Measurements from ENCODE around the gene PLXNC1.
"Not testable (repeated sequence)": the region's sequence is repeated elsewhere in the genome, so short reads cannot be mapped to it uniquely, and the experiment has no call there.

The PLXNC1 gene

DNA sequence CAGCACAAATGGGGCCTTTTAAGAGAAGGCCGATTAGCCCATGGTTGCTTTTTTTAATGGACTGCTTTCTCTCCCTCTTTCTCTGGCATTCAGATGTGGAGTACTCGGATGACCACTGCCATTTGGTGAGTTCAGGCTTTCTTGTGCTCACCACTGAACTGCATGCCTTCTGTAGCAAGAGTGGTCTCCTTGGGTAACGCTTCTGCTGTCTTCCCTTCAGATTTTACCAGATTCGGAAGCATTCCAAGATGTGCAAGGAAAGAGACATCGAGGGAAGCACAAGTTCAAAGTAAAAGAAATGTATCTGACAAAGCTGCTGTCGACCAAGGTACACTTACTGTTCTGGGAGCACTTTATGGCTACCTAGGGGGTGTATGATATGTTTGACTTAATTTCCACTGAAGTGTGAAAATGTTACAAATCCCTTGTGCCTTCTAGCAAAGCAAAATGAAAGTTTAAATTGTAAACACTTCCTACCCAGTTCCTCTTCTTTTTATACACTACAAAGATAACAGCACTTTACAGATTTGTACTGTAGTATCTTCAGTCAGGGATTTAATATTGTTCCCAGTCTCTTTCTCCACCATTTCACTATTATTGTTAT, 148.8 kb downstream of the PLXNC1 start:
- intact Hi-C loops (cut with DNase I) = no loop called here

DNA sequence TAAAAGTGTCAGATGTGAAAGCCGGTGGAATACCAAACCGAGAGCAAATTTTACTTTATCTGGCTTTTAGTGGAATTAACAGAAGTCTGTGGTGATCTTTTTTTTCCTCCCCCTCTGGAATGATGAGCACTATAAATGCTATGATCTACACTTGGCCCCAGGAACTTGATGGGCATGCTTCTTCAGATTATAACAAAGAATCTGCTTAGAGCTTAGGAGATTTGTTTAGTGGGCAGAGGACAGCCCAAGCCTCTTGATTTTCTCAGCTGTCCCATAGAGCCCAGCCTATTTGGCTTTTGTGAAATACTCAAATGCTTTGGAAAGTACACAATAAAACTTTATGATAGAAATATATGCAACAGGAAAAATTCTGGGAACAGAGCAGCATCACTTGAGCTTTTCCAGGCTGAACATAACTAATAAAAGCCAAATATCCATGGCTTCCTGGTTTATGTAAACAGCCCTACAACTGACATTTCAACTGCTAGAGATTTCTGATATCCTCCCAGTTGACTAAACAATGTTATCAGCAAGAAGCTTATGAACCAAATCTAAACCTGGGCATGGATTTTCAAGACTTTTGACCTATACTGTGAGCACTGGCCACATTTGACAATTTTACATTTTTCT, 149.6 kb downstream of the PLXNC1 start:
- no peak for DNase-seq
- intact Hi-C loops (cut with DNase I) = no loop called here

More for the DNA sequence above, 148.8 kb downstream of the PLXNC1 start:
- no peak for DNase-seq

DNA sequence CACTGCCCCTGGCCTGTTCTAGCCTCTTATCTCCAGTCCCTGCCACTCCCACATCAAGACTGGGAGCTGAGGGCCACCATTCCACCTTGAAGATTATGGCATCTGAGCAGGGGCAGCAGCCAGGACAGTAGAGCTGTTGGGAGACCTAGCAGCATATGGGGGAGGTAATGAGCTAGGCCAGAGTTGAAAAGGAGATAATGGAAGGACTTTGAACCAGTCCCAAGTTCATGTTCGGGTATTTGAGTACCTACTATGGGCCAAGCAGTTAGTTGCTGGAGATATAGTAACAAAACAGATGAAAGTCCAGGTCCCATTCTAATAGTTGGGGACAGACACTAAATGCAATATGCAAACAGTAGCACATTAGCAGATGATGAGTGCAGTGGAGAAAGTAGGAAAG, 151.5 kb downstream of the PLXNC1 start:
- intact Hi-C loops (cut with DNase I) = no loop called here
- DNase-seq = no peak

DNA sequence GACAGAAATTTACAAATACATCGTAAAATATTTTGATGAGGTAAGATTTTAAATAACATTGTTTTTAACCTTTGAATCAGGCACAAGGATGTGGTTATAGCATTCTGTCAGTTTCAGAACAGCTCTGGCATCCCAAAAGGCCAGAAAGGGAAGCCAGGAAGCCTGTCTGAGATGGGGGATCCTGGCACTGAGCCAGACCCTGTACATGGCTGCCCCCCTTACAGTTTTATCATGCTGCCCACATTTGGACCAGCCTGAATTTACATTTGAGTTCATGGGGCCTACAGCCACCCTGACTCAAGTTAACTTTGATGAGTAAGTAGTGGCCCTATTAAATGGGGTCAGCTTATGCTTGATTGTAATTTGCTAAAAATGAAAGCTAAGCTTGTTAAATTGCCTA, 155.6 kb downstream of the PLXNC1 start:
- intact Hi-C loops (cut with DNase I) = no loop called here
- DNase-seq = no peak

DNA sequence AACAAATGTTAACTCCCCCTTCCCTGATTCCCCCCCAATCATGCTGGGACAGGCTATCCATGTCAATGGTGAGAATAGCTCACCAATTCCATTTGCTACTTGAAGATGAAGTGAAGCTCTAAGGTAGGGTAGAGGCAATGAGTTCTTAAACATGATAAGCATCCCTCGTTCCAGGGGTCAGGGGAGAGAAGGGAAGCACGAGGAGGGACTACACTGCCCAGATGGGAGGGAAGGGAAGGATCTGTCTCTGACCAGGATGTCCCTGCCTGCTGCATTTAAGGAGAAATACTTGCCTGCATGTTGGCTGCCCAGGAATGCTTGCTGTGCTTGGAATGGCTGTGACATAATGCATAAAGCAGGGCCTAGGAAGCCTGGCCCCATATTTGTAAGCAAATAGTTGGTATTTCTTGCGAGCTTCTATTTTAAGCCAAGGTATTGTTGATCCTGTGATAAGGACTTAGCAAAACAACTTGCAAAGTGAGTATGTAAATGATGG, 156.2 kb downstream of the PLXNC1 start:
- intact Hi-C loops (cut with DNase I) = no loop called here
- DNase-seq = no peak

DNA sequence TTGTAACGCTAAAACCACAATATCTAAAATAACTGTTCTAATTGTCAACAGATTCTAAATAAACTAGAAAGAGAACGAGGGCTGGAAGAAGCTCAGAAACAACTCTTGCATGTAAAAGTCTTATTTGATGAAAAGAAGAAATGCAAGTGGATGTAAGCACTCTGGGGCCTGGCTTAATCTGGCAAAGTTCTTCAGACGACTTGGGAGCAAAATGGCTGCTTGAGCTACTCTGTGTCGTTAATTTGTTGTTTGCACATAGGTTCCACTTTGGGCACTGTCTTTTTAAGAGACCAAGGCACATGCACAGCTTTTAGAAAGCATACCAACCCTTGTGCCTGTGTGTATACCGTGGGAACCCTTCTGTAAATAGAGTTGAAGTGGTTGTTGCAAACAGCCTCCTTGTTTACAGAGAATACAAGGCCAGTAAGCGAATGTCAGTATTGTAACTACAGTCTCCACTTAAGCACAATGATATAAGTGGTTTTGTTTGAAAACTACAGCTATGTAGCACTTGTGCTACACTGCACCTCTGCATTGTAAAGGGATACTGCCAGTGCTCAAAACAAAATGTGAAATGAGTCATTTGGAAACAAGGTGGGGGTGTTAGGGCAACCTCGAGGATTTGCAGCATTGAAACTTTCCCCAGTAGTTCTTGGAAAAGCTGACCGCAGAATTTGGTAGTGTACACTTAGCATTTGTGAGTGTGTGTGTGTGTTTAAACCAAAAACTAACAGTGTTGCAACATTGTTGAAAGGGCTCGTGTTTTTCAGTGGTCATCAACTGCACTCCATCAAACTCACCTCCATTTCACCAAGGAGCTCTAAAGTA, 157.0 kb downstream of the PLXNC1 start:
- intact Hi-C loops (cut with DNase I) = no loop called here
- no peak for DNase-seq

DNA sequence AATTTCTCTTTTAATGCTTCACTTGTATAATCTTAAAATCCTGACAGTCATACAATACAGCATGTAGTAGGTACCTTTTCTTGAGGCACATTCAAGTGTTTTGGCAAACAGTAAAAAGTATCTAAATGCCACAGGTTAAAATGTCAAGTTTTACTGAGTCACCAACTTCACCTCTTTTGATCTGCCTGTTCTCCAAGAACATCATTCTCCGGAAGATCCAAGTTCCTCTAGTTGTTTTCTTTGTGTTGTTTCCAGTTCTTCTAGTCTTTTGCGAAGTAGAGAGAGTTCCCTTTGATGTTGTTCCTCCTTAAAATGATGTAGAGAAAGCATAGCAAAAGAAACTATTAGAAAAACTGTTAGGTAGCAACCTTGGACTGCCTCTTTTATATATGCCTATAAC, 160.2 kb downstream of the PLXNC1 start:
- no peak for DNase-seq
- intact Hi-C loops (cut with DNase I) = no loop called here

DNA sequence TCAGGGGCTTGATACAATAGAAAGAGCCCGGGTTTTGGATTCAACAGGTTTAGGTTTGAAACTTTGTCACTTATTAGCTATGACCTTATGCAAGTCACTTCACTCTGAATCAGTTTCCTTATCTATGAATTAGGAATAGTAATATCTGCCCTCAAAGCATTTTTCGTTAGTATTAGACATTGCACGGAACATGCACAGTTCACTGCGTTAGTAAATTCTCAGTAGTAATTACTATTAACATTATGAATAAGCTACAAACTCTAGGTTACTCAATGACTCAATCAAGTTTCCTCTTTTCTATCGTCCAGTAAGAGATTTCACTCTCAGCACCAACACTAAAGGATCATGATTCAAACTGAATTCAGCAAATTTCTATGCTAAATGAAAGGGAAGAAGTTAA, 161.0 kb downstream of the PLXNC1 start:
- DNase-seq = no peak
- intact Hi-C loops (cut with DNase I) = no loop called here

DNA sequence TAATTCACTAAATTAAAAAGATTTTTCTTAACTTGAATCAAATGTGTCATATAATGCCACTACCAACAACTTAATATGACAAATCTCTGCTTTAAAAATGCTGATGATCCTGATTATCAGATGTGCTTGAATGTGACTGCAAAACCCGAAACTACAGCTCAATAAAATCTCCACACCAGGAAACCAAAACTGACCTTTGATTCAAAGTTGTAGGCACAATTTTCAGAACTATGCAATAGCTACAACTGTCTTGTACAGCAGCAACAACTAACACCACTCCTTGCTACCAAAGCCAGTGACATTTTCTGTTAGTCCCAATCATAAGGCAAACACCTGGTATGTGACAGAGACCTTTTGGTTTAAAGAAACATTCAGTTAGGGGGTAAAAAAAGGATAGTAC, 164.0 kb downstream of the PLXNC1 start:
- intact Hi-C loops (cut with DNase I) = no loop called here
- DNase-seq = no peak

DNA sequence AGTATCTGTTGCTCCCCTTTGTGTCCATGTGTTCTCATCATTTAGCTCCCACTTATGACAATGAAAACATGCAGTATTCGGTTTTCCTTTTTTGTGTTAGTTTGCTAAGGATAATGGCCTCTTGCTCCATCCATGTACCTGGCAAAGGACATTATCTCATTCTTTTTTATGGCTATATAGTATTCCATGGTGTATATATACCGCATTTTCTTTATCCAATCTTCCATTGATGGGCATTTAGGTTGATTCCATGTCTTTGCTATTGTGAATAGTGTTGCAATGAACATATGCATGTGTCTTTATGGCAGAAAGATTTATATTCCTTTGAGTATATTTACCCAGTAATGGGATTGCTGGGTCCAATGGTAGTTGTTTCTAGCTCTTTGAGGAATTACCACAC, 168.2 kb downstream of the PLXNC1 start:
- DNase-seq; intact Hi-C loops (cut with DNase I): not testable (repeated sequence)

DNA sequence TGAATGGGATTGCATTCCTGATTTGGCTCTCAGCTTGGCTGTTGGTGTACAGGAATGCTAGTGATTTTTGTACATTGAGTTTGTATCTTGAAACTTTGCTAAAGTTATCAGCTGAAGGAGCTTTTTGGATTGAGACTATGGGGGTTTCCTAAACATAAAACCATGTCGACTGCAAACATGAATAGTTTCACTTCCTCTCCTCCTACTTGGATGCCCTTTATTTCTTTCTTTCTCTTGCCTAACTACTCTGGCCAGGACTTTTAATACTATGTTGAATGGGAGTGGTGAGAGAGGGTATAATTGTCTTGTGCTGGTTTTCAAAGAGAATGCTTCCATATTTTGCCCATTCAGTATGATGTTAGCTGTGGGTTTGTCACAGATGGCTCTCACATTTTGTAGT, 169.8 kb downstream of the PLXNC1 start:
- no peak for DNase-seq
- intact Hi-C loops (cut with DNase I) = no loop called here

DNA sequence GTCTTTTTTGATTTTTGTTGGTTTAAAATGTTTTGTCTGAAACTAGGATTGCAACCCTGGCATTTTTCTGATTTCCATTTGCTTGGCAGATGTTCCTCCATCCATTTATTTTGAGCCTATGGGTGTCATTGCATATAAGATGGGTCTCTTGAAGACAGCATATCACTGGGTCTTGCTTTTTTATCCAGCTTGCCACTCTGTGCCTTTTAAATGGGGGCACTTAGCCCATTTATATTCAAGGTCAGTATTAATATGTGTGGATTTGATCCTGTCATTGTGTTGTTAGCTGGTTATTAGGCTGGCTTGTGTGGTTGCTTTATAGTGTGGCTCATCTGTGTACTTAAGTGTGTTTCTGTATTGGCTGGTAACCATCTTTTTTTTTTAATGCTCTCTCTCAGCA, 171.7 kb downstream of the PLXNC1 start:
- no peak for DNase-seq
- intact Hi-C loops (cut with DNase I) = no loop called here

DNA sequence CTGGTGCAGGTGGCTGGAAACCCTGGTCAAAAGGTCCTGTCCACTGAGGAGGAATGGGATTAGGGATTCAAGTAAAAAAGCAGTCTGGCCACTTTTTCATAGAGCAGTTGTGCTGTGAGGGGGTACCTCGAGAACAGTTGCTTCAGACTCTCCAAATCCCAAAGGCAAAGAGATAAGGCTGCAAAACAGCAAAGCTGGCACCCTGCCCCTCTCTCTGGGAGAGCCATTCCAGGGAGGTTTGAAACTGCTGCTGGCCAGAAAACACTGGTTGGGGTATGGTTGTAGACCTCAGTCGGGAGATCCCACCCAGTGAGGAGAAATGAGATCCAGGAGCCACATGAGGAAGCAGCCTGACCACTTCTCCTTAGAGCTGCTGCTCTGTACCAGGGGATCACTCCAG, 174.0 kb downstream of the PLXNC1 start:
- intact Hi-C loops (cut with DNase I) = no loop called here
- DNase-seq = no peak

DNA sequence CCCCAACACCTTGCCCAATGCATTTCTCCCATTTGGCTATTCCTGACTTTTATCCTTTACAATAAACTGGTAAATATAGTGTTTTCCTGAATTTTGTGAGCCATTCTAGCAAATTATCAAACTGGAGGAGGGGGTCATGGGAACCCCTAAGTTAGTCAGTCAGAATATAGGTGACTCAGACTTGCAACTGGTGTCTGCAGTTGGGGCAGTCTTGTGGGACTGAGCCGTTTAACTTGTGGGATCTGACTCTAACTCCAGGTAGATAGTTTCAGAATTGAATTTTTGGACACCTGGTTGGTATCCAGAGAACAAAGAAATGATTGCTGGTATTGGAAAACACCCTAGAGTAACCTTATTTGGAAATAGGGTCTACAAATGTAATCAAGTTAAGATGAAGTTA, 177.9 kb downstream of the PLXNC1 start:
- intact Hi-C loops (cut with DNase I) = no loop called here
- DNase-seq = no peak

DNA sequence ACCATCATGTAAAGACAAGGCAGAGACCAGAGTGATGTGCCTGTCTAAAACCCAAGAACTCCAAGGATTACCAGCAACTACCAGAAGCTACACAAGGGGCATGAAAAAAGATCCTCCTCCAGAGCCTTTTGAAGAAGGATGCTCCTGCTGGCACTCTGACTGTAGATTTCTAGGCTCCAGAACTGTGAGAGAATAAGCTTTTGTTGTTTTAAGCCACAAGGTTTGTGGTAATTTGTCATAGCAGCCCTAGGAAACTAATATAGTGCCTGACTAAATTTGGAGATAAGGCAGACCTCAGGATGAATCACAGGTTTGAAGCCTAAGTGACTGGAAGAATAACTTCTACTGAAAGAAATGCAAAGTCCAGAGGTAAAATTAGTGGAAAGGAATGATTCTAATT, 178.3 kb downstream of the PLXNC1 start:
- DNase-seq = no peak
- intact Hi-C loops (cut with DNase I) = no loop called here

DNA sequence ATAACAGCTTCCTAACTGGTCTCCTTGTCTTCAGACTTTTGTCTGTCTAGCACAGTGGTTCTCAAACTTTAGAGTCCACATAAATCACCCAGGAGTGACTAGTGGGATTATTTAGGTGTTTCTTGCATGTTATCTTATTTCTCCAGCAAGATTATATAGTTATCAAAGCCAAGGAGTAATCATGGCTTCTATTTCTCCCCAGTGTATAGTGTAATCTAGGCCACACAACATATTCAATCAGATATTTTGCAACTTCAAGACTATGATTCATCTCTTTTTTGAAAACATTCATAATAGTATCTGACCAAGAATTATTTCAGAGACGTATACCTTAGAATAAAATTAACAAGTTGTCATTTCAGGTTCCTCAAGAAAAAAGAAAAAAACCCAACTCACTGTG, 179.4 kb downstream of the PLXNC1 start:
- DNase-seq = no peak
- intact Hi-C loops (cut with DNase I) = no loop called here

DNA sequence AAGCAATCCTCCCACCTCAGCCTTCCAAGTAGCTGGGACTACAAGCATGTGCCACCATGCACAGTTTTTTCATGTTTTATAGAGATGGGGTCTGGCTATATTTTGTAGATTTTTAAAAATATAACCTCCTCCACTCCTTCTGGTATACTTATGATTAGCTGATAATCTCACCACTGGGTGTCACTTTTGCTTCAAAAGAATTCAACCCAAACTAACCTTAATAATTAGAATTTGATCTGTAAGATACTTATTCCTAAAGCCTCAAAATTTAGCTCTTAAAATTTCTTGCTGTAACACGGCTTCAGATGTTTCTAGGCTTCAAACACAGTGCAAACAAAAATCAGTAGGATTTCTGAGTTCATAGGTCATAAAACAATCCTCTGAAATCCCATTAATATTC, 181.0 kb downstream of the PLXNC1 start:
- no peak for DNase-seq
- intact Hi-C loops (cut with DNase I) = no loop called here

DNA sequence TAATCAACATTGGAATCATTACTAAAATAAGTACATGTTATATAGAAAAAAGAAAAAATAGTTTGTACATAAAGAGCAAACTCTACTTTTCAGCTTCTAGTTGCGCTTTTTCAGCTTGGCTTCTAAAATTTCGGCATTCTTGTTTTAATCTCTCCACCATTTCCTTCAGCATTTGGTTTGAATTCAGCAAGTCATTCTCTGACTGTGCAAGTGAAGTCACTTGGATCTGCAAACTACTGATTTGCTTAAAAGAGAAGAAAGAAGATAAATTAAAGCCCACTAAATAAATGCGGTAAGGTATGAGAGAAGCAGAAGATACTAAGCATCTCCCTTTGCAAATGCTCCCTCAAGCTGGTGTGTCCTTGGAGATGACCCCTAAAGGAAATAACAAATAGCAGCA, 185.0 kb downstream of the PLXNC1 start:
- no peak for DNase-seq
- intact Hi-C loops (cut with DNase I) = no loop called here

DNA sequence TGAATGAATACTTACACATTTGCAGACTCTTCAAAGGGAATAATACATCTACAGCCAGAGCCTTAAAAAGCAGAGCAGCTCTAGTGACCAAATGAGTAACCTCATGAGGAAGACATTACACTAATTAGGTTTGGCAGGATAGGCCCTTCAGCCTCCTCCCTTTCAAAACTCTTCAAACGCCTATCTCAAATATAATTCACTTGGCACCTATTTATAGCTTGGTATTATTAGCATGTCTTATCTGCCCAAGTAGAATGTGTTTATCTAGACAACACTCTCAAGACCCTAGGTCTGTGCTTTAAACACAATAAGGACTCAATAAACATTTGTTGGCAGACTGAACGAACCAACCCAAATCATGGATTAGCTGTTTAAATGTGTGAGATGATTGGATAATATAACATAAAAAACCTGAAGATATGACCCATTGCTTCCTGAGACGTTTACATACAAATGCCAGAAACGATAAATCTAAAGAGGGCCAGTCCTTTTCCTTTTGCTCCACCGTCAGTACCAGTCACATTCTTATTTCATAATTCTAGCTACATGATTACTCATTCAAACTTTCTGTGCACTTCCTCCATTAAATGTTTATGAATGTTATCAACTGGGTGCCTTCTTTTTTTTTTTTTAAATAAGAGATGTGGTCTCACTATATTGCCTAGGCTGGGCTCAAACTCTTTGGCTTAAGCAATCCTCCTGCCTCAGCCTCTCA, 188.0 kb downstream of the PLXNC1 start:
- intact Hi-C loops (cut with DNase I) = no loop called here

More for the DNA sequence above, 188.0 kb downstream of the PLXNC1 start:
- DNase-seq = no peak

All from head of caudate nucleus (tissue), 42 donors.